ENCODE measurements around the gene AGAP4.
"Not testable (repeated sequence)": the region's sequence is repeated elsewhere in the genome, so short reads cannot be mapped to it uniquely, and the experiment has no call there.

Gene AGAP4

GRCh38 chr10:45790694-45791426 is 56.4 kb downstream of the AGAP4 start:
- not testable (repeated sequence) for DNase-seq (ENCODE audit: low read depth in 2 of 2)

- DNase-seq (ENCODE audit: low read depth in 2 of 2) = not testable (repeated sequence)
Measured at GRCh38 chr10:45789991-45790390, 57.3 kb downstream of the AGAP4 start.

- not testable (repeated sequence) for DNase-seq (ENCODE audit: low read depth in 2 of 2)
Measured at GRCh38 chr10:45787212-45787741, 60.0 kb downstream of the AGAP4 start.

- DNase-seq (ENCODE audit: low read depth in 2 of 2) = not testable (repeated sequence)
Measured at GRCh38 chr10:45786217-45786616, 61.1 kb downstream of the AGAP4 start.

Data from stimulated activated CD8-positive, alpha-beta memory T cell treated with anti-CD3 and anti-CD28 coated beads, Interleukin-7, amount 100 ng/mL, for 1 hour (primary cell).